HG02840 (cell line): ENCODE results near the gene B4GALNT3.
"Not testable (repeated sequence)": the region's sequence is repeated elsewhere in the genome, so short reads cannot be mapped to it uniquely, and the experiment has no call there.

Experiments used
- ATAC-seq: cut with Tn5 transposase; IDR thresholded peaks from one replicate; pipeline ENCODE4 v1.9.1; 2021; ENCODE audit warnings: mild to moderate bottlenecking, moderate library complexity, moderate number of reproducible peaks; ENCODE audit not compliant: unreplicated experiment, low FRiP score

Gene B4GALNT3

DNA sequence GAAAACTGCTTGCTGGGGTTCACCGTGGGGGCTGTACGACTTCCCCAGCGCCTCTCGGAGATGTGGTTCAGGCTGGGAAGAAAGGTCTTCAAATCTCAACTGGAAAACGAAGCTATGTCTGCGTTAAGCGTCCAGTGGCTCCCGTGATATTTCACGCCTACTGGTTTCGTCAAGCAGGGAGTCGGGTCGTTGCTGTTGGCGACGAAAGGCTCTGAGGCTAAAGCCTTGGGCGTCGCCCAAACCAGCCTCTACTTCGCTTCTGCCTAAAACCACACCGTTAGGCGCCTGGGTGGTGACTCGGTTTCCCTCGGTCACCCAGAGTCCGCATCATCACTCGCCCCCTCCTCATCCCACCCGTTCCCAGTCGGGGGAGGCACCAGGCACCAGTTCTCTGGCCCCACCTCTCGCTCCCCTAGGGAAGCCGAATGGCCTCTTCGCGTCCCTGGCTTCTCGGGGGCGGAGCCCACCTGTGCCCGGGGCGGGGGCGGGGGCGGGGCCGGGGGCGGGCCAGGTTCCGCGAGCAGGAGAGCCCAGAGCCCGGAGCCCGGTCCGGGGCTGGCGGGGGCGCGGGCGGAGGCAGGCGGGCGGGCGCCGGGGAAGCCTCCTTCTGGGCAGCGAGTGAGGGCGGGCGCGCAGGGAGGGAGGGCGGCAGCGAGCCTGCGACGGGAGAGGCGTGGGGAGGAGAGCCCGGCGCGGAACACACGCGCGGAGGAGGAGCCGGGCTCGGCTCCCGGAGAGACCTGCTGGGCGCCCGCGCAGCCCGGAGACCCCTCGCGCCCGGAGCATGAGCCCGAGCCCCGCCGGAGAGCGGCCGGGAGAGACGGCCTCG, at the start of gene B4GALNT3:
TSS of gene B4GALNT3 (plus strand) at position 510 of the 829 bp plus-strand sequence. CDS start 438 bp downstream, outside the sequence.
- no peak for ATAC-seq

DNA sequence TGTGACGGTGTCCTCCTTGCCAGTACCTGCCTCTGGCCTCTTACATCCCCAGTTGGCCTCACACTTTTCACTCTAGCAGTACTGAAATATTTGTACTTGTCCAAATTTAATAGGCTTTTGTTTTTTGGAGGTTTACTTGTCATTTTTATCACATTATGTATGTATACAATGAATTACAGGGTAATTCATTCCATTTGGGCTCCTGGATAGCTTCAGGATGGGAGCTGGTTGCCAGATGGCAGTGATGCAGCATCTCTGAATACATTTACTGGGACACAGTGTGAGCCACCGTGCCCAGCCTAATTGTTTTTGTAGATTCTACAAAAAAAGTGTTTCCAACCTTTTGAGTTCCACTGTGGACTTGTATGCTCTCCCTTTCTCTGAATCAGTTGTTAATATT, 44.9 kb upstream of the B4GALNT3 start:
- no peak for ATAC-seq

DNA sequence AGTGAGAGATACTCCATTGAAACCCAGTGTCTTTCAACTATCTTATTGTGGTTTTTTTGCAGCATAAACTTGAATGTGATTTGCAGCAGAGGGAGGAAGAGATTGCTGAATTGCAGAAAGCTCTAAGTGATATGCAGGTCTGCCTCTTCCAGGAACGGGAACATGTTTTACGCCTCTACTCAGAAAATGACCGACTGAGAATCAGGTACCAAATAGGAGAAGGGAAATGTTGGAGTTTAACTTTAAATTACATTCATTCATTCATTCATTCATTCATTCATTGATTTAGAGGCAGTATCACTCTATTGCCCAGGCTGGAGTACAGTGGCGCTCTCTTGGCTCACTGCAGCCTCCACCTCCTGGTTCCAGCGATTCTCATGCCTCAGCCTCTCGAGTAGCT, 41.3 kb upstream of the B4GALNT3 start:
- ATAC-seq: no peak

DNA sequence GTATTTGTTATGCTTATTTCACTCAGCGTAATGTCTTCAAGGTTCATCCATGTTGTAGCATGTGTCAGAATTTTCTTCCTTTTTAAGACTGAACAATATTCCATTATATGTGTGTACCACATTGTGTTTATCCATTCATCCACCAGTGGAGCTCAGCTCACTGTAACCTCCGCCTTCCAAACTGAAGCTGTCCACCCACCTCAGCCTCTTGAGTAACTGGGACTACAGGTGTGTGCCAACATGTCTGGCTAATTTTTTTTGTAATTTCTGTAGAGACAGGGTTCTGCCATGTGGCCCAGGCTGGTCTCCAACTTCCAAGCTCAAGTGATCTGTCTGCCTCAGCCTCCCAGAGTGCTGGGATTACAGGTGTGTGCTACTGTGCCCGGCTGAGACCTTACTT, 37.2 kb upstream of the B4GALNT3 start:
- ATAC-seq: no peak

DNA sequence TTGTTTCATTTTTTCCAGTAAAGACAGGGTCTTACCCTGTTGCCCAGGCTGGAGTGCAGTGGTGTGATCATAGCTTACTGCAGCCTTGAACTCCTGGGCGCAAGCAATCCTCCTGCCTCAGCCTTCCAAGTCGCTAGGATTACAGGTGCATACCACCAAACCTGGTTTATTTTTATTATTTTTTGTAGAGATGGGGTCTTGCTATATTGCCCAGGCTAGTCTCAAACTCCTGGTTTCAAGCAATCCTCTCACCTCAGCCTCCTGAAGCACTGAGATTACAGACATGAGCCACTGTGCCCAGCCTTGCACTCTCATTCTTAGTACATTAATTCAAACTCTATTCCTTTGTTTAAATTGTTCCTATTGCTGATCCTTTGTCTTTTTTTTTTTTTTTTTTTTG, 24.0 kb upstream of the B4GALNT3 start:
- ATAC-seq: not testable (repeated sequence)

DNA sequence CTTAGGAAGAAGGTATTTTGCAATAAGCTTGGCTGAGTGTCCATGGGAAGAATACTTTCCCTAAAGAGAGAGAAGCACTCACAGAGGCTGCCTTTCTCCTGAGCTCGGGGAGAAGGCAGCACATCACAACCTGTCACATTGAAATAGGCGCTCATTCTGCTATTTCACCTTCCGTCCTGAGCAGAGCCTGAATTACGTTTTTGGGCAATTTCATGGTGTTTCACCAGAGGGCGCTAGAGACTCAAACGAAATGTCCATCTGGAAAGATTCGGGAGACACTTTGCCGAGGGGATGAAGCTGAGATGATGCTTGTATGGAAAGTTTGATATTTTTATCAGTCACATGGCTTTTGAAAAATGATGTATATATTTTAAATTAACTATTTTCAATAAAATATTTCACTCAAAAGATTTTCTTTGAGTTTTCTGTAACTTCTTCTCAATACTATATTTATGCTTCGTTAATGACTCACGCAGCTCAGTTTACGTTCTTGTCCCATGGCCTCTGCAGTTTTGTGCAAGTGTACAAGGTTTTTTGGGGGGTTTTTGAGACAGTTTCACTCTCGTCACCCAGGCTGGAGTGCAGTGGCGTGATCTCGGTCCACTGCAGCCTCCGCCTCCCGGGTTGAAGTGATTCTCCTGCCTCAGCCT, 17.4 kb upstream of the B4GALNT3 start:
- no peak for ATAC-seq

DNA sequence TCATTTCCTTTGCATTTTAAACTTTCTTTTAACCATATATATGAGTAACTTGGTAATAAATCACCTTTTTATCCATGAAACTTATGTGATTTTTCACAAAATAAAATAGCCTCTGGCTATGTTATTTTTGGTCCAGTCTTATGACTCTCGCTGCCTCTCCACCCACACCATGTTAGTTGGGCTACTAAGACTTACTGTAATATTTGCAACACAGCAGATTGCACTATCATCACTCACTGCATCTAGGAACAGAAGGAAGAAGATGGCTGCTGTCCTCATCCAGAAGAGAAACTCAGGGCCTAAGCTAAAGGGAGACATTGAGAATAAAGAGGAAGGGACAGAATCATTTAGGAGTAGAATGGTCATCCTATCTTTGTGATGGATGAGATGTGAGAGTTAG, 12.6 kb upstream of the B4GALNT3 start:
- no peak for ATAC-seq

DNA sequence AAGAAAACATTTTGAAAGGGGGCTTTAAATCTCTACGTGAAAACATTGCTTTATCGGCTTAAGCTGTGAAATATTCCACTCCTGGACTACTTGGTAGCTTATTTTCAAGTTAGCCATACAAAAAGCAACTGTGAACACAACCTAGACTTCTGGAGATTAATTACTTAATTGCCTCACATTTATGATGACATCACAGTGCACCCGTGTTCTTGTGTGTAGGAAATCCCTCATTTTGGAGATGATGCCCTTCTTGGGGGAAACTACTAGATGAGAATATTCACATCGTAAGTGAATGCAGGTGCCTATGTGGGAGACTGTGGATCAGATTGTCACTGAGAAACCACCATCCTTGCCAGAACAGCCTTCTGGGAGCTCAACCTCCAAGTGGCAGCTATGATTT, 10.5 kb upstream of the B4GALNT3 start:
- no peak for ATAC-seq

DNA sequence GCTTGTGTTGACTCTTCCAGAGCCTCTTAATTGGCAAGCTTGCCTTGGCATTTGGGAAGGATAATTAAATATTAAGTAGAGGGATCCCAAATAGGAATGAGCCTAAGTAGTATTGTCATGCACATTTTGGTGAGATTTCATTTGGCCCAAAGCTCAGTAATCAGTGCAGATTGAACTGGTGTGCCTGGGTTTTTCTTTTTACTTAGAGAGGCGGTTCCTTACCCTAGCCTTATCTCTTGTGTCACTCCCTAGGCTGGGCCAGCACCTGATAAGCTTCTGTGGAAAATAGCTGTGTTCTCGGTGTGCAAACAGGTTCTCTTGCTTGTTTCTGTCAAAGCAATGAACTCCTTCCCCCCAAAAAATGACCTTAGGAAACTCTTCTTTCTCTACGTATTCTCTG, 9.3 kb upstream of the B4GALNT3 start:
- no peak for ATAC-seq

DNA sequence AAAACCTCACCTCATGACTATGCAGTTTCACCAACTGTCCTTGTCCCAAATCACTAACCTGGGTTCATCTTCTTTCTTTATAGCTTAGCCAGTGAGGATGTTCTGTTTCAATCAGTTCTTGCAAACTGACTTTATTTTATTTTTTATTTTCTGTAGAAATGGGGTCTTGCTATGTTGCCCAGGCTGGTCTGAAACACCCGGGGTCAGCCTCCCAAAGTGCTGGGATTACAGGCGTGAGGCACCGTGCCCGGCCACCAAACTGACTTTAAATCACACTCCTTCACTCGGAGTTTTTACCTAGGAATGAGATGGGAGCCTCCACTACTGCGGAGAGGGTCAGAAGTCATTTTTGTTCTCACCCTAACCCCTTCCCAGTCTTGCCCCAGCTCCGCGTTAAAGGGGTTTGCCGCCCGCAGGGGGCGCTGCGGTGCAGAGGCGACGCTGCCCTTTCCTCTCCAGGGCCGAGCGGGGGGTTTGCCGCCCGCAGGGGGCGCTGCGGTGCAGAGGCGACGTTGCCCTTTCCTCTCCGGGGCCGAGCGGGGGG, 7.0 kb upstream of the B4GALNT3 start:
- ATAC-seq: no peak

DNA sequence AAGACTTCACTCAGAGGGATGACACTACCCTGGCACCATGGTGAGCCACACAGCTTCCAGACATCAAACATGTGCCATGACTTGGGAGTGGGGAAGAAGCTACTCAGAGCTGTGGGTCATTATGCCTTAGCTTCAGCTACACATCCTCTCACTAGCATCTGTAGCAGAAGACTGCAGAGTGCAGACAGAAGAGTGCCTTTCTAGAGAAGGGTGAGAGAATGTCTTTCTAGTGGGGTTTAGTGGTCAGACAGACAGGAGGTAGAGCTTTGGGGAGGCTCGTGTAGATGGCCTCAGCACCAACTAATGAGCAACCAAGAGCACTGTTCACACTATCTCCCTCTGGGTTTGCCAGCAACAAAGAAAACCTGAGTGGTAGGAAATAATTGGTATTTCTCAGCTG, 4.9 kb upstream of the B4GALNT3 start:
- no peak for ATAC-seq

DNA sequence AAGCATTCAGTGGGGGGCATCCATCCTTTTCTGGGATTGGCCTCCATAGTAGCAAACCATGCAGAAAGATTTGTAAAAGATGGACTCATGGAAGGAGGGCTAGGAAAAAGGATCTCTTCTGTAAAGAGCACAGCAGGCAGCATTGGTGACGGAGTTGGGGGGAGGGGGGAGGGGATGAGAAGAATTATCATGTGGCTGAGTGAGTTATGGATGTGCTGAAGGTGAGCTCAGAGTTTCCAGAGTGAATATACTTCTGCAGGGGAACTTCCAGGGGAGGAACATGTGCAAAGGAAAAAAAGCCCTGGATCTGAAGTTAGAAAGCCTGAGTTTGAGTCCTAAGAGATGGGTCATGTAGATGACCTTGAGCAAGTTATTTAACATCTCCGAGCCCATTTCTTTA, 3.9 kb upstream of the B4GALNT3 start:
- no peak for ATAC-seq

DNA sequence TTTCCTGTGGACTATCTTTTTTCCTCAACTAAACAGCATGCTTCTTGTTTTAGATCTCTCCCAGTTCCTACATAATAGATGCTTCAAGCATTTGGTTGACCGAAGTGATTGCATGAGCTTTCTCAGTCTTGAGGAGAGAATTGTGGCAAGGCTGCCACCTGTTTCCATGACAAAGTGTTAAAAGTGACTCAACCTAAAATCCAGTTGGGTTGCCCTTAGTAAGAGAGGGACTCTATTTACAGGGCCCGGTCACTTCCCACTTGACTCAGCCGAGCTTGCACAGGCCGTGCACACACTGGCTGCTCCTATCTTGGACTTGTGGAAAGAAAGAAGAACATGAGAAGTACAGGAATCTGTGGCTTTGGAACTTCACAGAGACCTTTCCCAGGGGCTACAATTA, 2.1 kb upstream of the B4GALNT3 start:
- no peak for ATAC-seq

DNA sequence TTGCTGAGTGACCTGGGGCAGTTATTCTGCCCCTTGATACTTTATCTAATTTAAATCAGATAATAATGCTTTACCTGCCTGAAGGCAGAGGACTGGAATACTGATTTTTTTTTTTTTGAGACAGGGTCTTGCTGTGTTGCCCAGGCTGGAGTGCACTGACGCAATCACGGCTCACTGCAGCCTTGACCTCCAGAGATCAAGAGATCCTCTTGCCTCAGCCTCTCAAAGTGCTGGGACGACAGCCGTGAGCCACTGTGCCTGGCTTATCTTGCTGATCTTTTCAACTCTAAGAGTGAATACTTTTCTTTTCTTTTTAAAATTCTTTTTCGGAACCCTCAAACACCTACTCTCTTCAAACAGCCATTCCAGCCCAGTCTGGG, 699 bp upstream of the B4GALNT3 start:
- no peak for ATAC-seq

DNA sequence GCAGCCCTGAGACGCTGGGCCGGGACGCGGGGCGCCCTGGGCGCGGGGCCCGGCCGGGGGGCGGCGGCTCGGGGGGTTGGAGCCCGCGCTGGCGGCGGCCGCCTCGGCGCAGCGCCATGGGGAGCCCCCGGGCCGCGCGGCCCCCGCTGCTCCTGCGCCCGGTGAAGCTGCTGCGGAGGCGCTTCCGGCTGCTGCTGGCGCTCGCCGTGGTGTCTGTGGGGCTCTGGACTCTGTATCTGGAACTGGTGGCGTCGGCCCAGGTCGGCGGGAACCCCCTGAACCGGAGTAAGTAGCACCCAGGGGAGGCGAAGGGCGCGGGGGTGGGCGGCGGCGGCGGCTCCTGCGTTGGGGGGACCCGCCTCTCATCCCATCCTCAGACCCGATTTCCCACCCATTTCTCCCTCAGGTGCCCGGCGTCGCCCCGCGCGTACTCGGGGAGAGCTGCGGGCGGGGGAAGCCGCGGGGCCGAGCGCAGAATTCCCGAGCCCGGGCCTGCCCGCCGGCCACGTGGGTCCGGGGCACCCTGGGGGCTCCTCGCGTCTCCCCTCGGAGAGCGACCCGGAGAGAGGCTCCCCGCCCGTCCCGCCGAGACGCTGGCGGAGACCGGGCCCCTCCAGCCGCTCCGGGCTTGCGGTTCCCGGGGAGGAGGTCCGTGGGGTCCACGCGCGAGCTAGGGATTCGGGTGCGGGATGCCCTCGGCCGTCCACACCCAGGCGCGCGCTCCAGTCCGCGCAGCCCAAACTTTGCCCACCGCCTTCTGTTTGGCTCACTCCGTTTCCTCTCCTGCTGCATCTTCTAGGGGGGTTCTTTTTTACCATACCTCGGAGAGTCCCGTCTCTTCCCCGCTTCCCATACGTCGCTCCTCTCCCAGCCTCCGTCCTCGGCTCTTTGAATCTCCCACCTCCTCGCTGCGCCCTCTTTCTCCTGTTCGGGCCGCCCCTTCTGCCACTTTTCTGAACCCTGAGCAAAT, 807 bp downstream of the B4GALNT3 start:
- no peak for ATAC-seq

DNA sequence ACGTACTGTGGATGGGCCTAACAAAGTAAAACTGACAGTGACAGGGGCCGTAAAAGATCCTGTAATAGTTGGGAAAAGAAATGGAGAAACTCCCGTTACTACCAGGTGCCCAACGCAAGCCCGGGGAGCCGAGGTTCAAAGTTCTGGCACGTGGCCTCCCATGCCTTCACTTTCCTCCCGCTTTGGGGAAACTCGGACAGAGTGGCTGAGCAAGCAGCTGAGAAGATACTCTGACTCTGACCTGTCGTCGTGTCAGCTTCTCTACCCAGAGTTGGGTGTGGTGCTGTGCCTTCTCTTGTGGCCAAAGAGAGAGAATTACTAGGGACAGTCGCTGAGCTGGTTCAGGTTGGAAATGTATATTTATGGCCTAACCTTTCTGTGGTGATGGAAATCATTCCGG, 1.7 kb downstream of the B4GALNT3 start:
- no peak for ATAC-seq

DNA sequence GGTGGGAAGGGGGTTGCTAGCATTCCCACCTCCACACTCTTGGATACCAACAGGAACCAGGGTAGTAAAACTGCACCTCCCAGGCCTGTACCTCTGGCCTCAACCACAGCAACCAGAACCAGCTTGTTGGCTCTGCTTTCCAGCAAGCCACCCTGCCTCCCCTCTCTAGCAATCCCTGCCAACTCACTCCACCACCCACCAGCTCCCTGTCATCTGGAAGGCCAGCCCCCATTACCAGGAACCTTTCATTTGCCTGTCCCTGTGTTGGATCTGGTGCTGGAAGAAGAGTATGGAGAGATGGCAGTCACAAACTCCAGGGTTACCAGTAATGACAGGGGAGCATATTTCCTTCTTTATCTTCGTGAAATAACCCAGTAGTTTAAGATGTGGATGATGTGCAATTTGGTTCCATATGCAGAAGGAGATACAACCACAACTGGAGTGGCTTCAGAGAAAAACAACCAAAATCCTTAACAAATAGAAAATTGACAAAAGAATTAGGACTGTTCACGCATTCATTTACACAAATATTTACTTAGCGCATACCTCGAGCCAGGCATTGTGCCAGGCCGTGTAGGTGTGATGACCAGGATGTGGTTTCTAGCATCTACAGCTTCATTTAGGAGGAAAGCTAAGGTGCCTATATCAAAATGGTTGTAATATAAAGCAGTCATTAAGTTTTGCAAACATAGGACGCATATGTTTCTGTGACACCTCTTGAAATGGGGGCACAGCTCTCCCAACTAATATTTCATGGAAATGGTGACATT, 3.4 kb downstream of the B4GALNT3 start:
- no peak for ATAC-seq

DNA sequence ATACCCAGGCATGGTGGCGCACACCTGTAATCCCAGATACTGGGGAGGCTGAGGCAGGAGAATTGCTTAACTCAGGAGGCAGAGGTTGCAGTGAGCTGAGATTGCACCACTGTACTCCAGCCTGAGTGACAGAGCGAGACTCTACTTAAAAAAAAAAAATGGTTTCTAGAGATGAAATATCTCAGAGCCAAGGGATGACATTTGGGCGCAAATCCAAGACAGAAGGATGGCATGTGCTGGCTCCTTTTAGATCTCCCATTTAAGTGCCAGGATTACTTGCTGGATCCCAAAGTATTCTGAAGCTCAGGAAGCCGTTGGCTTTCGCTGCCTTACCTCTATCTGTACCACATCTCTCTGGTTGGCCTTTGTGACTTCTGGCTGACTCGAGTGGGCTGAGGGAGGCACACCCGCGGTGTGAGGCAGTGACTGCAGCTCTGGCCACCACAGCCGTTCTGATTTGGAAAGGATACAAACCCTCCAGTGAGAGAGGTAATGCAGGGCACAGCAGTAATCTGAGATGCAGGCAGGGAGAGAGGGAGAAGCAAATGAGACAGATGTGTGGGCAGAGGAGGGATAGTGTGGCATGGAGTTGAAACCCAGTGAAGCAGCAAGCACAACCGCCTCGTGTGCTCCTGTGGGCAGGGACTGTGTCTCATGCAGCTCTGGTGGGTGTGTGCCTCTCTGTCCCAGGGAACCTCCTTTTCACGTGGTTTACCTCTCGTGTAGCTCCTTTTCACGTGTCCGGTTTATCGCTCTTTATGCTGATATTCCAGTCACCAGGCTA, 4.9 kb downstream of the B4GALNT3 start:
- ATAC-seq: no peak

DNA sequence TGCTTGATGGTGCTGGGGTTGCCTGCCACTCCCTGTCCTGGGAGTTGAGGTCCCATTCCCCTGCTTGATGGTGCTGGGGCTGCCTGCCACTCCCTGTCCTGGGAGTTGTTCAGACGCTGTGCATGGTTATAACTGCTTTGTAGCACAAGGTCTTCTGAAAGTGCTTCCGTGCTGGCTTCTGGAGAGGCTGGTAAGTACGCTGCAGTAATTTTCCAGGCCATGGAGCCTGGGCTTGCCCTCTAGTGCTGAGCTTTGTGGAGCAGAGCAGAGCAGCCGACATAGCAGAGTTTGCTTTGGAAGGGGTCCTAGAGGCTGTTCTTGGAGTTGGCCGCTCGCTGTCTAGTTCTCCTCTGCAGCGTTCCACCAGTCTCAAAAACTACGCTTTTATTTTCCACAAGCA, 6.3 kb downstream of the B4GALNT3 start:
- ATAC-seq: no peak
